Neural cell (in vitro differentiated cells): ENCODE results near the gene CORO2A. TPM values are rescaled to one million over a fixed set of nuclear protein-coding genes. Genes with fewer than 3 reads are reported as not detected.

Experiments used
- H2AFZ ChIP-seq: fragments of 200-600, 300-800 bp; sonication (generic), shearing (Covaris generic); 2 replicates; pipeline ENCODE4 v1.6.0; 2014; ENCODE audit warnings: low read depth, mild to moderate bottlenecking, antibody characterized with exemption, low read length, moderate library complexity
- H3F3A ChIP-seq: fragments of 200-600 bp; shearing (Covaris generic); 2 replicates; pipeline ENCODE4 v1.6.1; 2016; ENCODE audit warnings: mild to moderate bottlenecking, moderate library complexity, mixed read lengths, antibody characterized with exemption, low read length; ENCODE audit not compliant: insufficient read depth, poor library complexity, severe bottlenecking
- H3K27ac ChIP-seq: fragments of 200-600, 300-800 bp; sonication (generic), shearing (Covaris generic); 2 replicates; pipeline ENCODE4 v1.5.1; 2014; ENCODE audit warnings: mild to moderate bottlenecking, low read length, moderate library complexity
- H3K27me3 ChIP-seq: fragments of 300-800, 200-600 bp; sonication (generic), shearing (Covaris generic); 2 replicates; pipeline ENCODE4 v1.6.0; 2014; ENCODE audit warnings: mild to moderate bottlenecking, low read depth, low read length, moderate library complexity; ENCODE audit not compliant: insufficient read depth
- H3K36me3 ChIP-seq: fragments of 300-800, 200-600 bp; sonication (generic), shearing (Covaris generic); 2 replicates; pipeline ENCODE4 v1.5.1; 2014; ENCODE audit warnings: mild to moderate bottlenecking, antibody characterized with exemption, low read length, moderate library complexity; ENCODE audit not compliant: insufficient read depth
- H3K4me2 ChIP-seq: fragments of 300-800, 200-600 bp; sonication (generic), shearing (Covaris generic); 2 replicates; pipeline ENCODE4 v1.6.0; 2014; ENCODE audit warnings: mild to moderate bottlenecking, low read length
- H3K4me3 ChIP-seq: fragments of 300-800, 200-600 bp; sonication (generic), shearing (Covaris generic); 2 replicates; pipeline ENCODE4 v1.5.1; 2014; ENCODE audit warnings: mild to moderate bottlenecking, low read length, moderate library complexity
- H3K79me2 ChIP-seq: fragments of 200-600 bp; shearing (Covaris generic); replicated peaks from 2 replicates; pipeline ENCODE4 v1.6.0; 2014; ENCODE audit warnings: mild to moderate bottlenecking, low read length, moderate library complexity; ENCODE audit not compliant: insufficient read depth
- H3K9ac ChIP-seq: fragments of 300-800, 200-600 bp; sonication (generic), shearing (Covaris generic); 2 replicates; pipeline ENCODE4 v1.6.1; 2016; ENCODE audit warnings: mild to moderate bottlenecking, low read length, mixed read lengths
- H3K9me2 ChIP-seq: fragments of 200-600 bp; shearing (Covaris generic); 2 replicates; pipeline ENCODE4 v1.6.1; 2016; ENCODE audit warnings: mild to moderate bottlenecking, low read length, mixed read lengths; ENCODE audit not compliant: insufficient read depth
- H3K9me3 ChIP-seq: fragments of 200-600, 300-800 bp; sonication (generic), shearing (Covaris generic); 2 replicates; pipeline ENCODE4 v1.6.1; 2016; ENCODE audit warnings: mild to moderate bottlenecking, mixed run types, low read length, moderate library complexity, mixed read lengths
- H4K20me1 ChIP-seq: fragments of 200-600 bp; shearing (Covaris generic); 2 replicates; pipeline ENCODE4 v1.6.1; 2016; ENCODE audit warnings: mild to moderate bottlenecking, mixed run types; ENCODE audit not compliant: insufficient read depth
- EP300 ChIP-seq: fragments of 450-650 bp; conservative IDR thresholded peaks from 2 replicates; pipeline ENCODE4 v1.6.1; 2014; ENCODE audit warnings: antibody characterized with exemption, mild to moderate bottlenecking, moderate library complexity; ENCODE audit not compliant: poor library complexity, severe bottlenecking
- EZH2 ChIP-seq: fragments of 200-600, 300-800 bp; shearing (Covaris generic), sonication (generic); IDR thresholded peaks from 2 replicates; pipeline ENCODE4 v1.6.1; 2014; ENCODE audit warnings: antibody characterized with exemption, low read length, borderline replicate concordance, mild to moderate bottlenecking; ENCODE audit not compliant: insufficient read depth, poor library complexity, severe bottlenecking
- MXI1 ChIP-seq: fragments of 450-650 bp; conservative IDR thresholded peaks from 2 replicates; pipeline ENCODE4 v1.6.1; 2014; ENCODE audit warnings: antibody characterized with exemption, mild to moderate bottlenecking; ENCODE audit not compliant: poor library complexity, severe bottlenecking
- POLR2AphosphoS5 ChIP-seq: IDR thresholded peaks from 2 replicates; pipeline ENCODE4 v1.6.1; 2012
- RAD21 ChIP-seq: fragments of 450-650 bp; conservative IDR thresholded peaks from 2 replicates; pipeline ENCODE4 v1.6.1; 2014; ENCODE audit warnings: antibody characterized with exemption, mild to moderate bottlenecking, moderate library complexity
- SMC3 ChIP-seq: fragments of 450-650 bp; conservative IDR thresholded peaks from 2 replicates; pipeline ENCODE4 v1.6.1; 2014; ENCODE audit warnings: antibody characterized with exemption, mild to moderate bottlenecking, moderate library complexity; ENCODE audit not compliant: poor library complexity
- TAF1 ChIP-seq: IDR thresholded peaks from 2 replicates; pipeline ENCODE4 v1.6.1; 2012; ENCODE audit warnings: low read depth
- polyA plus RNA-seq: library from polyadenylated mRNA; depleted of rRNA; stranded (reverse); fragments of >200 nt; gene quantifications from 2 replicates; pipeline ENCODE4 v1.2.3, GENCODE V29; 2014
- TF ChIP-seq, protein P1 (sequence below): IDR thresholded peaks from 2 replicates; pipeline ENCODE4 v1.6.1; 2012; ENCODE audit warnings: borderline replicate concordance
- TF ChIP-seq, protein P2 (sequence below): fragments of 450-650 bp; IDR thresholded peaks from 2 replicates; pipeline ENCODE4 v1.5.1; 2014; ENCODE audit warnings: antibody characterized with exemption, mild to moderate bottlenecking, moderate library complexity; ENCODE audit not compliant: poor library complexity, severe bottlenecking

CORO2A gene
- polyA plus RNA-seq, 1 donor from 2014 or later = 1.9 TPM

DNA sequence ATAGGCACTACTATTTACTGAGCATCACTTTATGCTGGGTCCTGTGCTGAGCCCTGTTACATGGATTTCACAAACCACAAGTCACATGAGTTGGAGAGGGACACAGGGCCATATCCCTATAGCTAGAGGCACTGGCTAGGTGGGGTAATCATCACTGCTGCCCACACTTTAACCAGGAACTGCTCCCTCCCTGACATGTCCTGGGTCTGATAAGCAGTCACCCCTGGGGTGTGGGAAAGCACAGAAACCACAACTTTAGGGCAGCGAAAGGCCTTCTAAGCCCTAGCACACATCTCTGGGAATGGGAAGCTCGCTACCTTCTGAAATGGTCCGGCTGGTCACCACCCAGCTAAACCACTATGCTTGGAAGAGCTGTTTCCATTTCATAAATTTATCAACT, 48.0 kb upstream of the CORO2A start:
- TF ChIP-seq POLR2AphosphoS5 (no peak), MXI1 (no peak), RAD21 (no peak), SMC3 (no peak), EP300 (no peak), TAF1 (no peak), EZH2 (no peak)
- TF ChIP-seq, protein P1, sequence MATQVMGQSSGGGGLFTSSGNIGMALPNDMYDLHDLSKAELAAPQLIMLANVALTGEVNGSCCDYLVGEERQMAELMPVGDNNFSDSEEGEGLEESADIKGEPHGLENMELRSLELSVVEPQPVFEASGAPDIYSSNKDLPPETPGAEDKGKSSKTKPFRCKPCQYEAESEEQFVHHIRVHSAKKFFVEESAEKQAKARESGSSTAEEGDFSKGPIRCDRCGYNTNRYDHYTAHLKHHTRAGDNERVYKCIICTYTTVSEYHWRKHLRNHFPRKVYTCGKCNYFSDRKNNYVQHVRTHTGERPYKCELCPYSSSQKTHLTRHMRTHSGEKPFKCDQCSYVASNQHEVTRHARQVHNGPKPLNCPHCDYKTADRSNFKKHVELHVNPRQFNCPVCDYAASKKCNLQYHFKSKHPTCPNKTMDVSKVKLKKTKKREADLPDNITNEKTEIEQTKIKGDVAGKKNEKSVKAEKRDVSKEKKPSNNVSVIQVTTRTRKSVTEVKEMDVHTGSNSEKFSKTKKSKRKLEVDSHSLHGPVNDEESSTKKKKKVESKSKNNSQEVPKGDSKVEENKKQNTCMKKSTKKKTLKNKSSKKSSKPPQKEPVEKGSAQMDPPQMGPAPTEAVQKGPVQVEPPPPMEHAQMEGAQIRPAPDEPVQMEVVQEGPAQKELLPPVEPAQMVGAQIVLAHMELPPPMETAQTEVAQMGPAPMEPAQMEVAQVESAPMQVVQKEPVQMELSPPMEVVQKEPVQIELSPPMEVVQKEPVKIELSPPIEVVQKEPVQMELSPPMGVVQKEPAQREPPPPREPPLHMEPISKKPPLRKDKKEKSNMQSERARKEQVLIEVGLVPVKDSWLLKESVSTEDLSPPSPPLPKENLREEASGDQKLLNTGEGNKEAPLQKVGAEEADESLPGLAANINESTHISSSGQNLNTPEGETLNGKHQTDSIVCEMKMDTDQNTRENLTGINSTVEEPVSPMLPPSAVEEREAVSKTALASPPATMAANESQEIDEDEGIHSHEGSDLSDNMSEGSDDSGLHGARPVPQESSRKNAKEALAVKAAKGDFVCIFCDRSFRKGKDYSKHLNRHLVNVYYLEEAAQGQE = no peak
- TF ChIP-seq, protein P2, sequence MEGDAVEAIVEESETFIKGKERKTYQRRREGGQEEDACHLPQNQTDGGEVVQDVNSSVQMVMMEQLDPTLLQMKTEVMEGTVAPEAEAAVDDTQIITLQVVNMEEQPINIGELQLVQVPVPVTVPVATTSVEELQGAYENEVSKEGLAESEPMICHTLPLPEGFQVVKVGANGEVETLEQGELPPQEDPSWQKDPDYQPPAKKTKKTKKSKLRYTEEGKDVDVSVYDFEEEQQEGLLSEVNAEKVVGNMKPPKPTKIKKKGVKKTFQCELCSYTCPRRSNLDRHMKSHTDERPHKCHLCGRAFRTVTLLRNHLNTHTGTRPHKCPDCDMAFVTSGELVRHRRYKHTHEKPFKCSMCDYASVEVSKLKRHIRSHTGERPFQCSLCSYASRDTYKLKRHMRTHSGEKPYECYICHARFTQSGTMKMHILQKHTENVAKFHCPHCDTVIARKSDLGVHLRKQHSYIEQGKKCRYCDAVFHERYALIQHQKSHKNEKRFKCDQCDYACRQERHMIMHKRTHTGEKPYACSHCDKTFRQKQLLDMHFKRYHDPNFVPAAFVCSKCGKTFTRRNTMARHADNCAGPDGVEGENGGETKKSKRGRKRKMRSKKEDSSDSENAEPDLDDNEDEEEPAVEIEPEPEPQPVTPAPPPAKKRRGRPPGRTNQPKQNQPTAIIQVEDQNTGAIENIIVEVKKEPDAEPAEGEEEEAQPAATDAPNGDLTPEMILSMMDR = no peak
- Histone ChIP-seq H3K4me2 (no peak overlapping the region), H2AFZ (no peak overlapping the region), H3K9me3 (no peaks in the 10 kb centered on the region), H3K79me2 (no peaks in the 10 kb centered on the region), H3F3A (no peaks in the 10 kb centered on the region), H4K20me1 (no peaks in the 10 kb centered on the region), H3K9me2 (no peaks in the 10 kb centered on the region), H3K36me3 (no peaks in the 10 kb centered on the region), H3K9ac (no peak overlapping the region), H3K27me3 (no peaks in the 10 kb centered on the region), H3K4me3 (no peak overlapping the region), H3K27ac (no peak overlapping the region)

DNA sequence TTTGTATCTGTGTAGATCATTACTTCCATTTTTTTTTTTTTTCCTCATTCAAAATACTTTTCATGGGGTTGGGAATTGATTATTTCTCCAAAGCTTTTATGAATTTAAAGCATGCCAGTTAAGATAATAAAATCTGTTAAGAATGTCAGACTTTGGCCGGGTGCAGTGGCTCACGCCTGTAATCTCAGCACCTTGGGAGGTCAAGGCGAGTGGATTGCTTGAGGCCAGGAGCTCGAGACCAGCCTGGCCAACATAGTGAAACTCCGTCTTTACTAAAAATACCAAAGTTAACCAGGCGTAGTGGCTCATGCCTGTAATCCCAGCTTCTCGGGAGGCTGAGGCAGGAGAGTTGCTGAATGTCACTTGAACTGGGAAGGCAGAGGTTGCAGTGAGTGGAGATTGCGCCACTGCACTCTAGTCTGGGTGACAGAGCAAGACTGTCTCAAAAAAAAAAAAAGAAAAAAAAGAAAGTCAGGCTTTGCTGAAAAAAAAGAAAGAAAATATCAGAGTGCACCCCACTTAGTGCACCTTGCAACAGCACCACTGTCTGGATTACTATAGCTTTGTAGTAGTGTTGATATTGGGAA, 44.6 kb upstream of the CORO2A start:
- TF ChIP-seq MXI1 (no peak), TAF1 (no peak), SMC3 (no peak), EZH2 (no peak), RAD21 (no peak), POLR2AphosphoS5 (no peak), EP300 (no peak)
- TF ChIP-seq, protein P2 = no peak
- TF ChIP-seq, protein P1 = no peak

More for the DNA sequence above, 44.6 kb upstream of the CORO2A start:
- H3K4me2 ChIP-seq = no peak overlapping the region
- H3K9me3 ChIP-seq = no peaks in the 10 kb centered on the region
- H2AFZ ChIP-seq = no peak overlapping the region
- H3K9ac ChIP-seq = no peak overlapping the region
- no peaks in the 10 kb centered on the region for H3K27me3 ChIP-seq
- H3K4me3 ChIP-seq = no peak overlapping the region
- H4K20me1 ChIP-seq = no peaks in the 10 kb centered on the region
- H3K36me3 ChIP-seq = no peaks in the 10 kb centered on the region
- no peaks in the 10 kb centered on the region for H3K9me2 ChIP-seq
- no peaks in the 10 kb centered on the region for H3F3A ChIP-seq
- H3K79me2 ChIP-seq = no peaks in the 10 kb centered on the region
- no peak overlapping the region for H3K27ac ChIP-seq
